ENCODE data around the gene NTRK2. TPM values are rescaled to one million over a fixed set of nuclear protein-coding genes. Genes with fewer than 3 reads are reported as not detected.

NTRK2 gene
- total RNA-seq, 1 experiment from 2014 or later, result 0.06 TPM

DNA sequence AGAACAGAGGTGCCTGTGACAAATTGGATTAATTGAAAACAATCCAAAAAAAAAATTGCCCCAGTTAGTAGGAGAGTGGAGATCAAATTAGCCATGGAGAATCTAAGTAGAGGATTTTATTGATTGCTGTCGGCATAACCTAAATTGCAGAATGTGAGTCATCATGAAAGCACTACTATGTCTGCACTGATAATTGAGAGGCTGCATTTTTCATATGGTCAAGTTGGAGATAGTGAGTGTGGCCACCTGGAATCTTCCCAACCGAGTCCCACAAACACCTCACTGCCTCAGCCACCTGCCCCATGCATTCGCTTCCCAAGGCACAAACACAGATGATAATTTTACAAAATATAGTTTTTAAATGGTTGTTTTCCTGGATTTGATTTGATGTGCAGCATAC lies 123.7 kb downstream of the NTRK2 start:
- no peaks in the 10 kb centered on the region for H3K4me1 ChIP-seq (ENCODE audit: insufficient read depth, low read length, poor library complexity, severe bottlenecking)
- no peak for DNase-seq (ENCODE audit: low spot score)
- CTCF ChIA-PET, result no interaction called here
- no peaks in the 10 kb centered on the region for H3K36me3 ChIP-seq (ENCODE audit: insufficient read depth, low read length, poor library complexity, severe bottlenecking)
- no peak for TF ChIP-seq EZH2 (IDR thresholded peaks at IDR 0.05; ENCODE audit: borderline replicate concordance, low read depth, low read length, poor library complexity, severe bottlenecking)
- no peak for TF ChIP-seq CTCF (conservative IDR thresholded peaks at IDR 0.05; ENCODE audit: low read depth, low read length)
- H3K27me3 ChIP-seq (replicated peaks; ENCODE audit: insufficient read depth, low read depth, low read length, poor library complexity), result no peaks in the 10 kb centered on the region
- H3K4me3 ChIP-seq (ENCODE audit: low read depth, low read length, poor library complexity, severe bottlenecking), result no peak overlapping the region
- no peak overlapping the region for H3K27ac ChIP-seq (ENCODE audit: low read depth, low read length, poor library complexity, severe bottlenecking)
- POLR2A ChIA-PET (ENCODE audit: low non-redundant PET), result no interaction called here
- no peaks in the 10 kb centered on the region for H3K9me3 ChIP-seq (ENCODE audit: low read depth, low read length, poor library complexity, severe bottlenecking)
- intact Hi-C loops (cut with micrococcal nuclease; ENCODE audit: unreplicated experiment), result no loop called here
- no TSS peak for BruUV-seq (replicated peaks)

GRCh38 chr9:84794981-84795637 lies 125.6 kb downstream of the NTRK2 start:
- no peaks in the 10 kb centered on the region for H3K4me1 ChIP-seq (ENCODE audit: insufficient read depth, low read length, poor library complexity, severe bottlenecking)
- H3K27me3 ChIP-seq (replicated peaks; ENCODE audit: insufficient read depth, low read depth, low read length, poor library complexity), result no peaks in the 10 kb centered on the region
- CTCF ChIA-PET, result no interaction called here
- BruUV-seq (replicated peaks), result no TSS peak
- intact Hi-C loops (cut with micrococcal nuclease; ENCODE audit: unreplicated experiment), result no loop called here
- POLR2A ChIA-PET (ENCODE audit: low non-redundant PET), result no interaction called here
- H3K36me3 ChIP-seq (ENCODE audit: insufficient read depth, low read length, poor library complexity, severe bottlenecking), result no peaks in the 10 kb centered on the region
- DNase-seq (ENCODE audit: low spot score), result no peak
- H3K9me3 ChIP-seq (ENCODE audit: low read depth, low read length, poor library complexity, severe bottlenecking), result no peaks in the 10 kb centered on the region
- TF ChIP-seq EZH2 (IDR thresholded peaks at IDR 0.05; ENCODE audit: borderline replicate concordance, low read depth, low read length, poor library complexity, severe bottlenecking), result no peak
- no peak for TF ChIP-seq CTCF (conservative IDR thresholded peaks at IDR 0.05; ENCODE audit: low read depth, low read length)
- H3K27ac ChIP-seq (ENCODE audit: low read depth, low read length, poor library complexity, severe bottlenecking), result no peak overlapping the region
- no peak overlapping the region for H3K4me3 ChIP-seq (ENCODE audit: low read depth, low read length, poor library complexity, severe bottlenecking)

GRCh38 chr9:84796404-84796803 lies 126.9 kb downstream of the NTRK2 start:
- ChIA-PET POLR2A (ENCODE audit: low non-redundant PET) (no interaction called here), CTCF (no interaction called here)
- DNase-seq (ENCODE audit: low spot score), result no peak
- no peaks in the 10 kb centered on the region for H3K4me1 ChIP-seq (ENCODE audit: insufficient read depth, low read length, poor library complexity, severe bottlenecking)
- BruUV-seq (replicated peaks), result no TSS peak
- no peak for TF ChIP-seq CTCF (conservative IDR thresholded peaks at IDR 0.05; ENCODE audit: low read depth, low read length)
- TF ChIP-seq EZH2 (IDR thresholded peaks at IDR 0.05; ENCODE audit: borderline replicate concordance, low read depth, low read length, poor library complexity, severe bottlenecking), result no peak
- H3K9me3 ChIP-seq (ENCODE audit: low read depth, low read length, poor library complexity, severe bottlenecking), result no peaks in the 10 kb centered on the region
- no peak overlapping the region for H3K27ac ChIP-seq (ENCODE audit: low read depth, low read length, poor library complexity, severe bottlenecking)
- no peaks in the 10 kb centered on the region for H3K36me3 ChIP-seq (ENCODE audit: insufficient read depth, low read length, poor library complexity, severe bottlenecking)
- peaks cover 3% of the 10 kb centered on the region for H3K27me3 ChIP-seq (replicated peaks; ENCODE audit: insufficient read depth, low read depth, low read length, poor library complexity)
- H3K4me3 ChIP-seq (ENCODE audit: low read depth, low read length, poor library complexity, severe bottlenecking), result no peak overlapping the region
- intact Hi-C loops (cut with micrococcal nuclease; ENCODE audit: unreplicated experiment), result no loop called here

Measured in A673 (cell line).